Neuronal stem cell (in vitro differentiated cells): Measurements from ENCODE around the gene TMC1.
"Not testable (repeated sequence)": the region's sequence is repeated elsewhere in the genome, so short reads cannot be mapped to it uniquely, and the experiment has no call there.

Experiments used
- DNase-seq: peaks from one replicate; pipeline ENCODE4 v3.0.0-alpha.2; 2013; ENCODE audit warnings: low spot score
- H2AFZ ChIP-seq: one replicate; pipeline ENCODE4 v1.6.1; 2013; ENCODE audit warnings: mild to moderate bottlenecking, low read length, inconsistent platforms
- H2AK5ac ChIP-seq: 2 replicates; pipeline ENCODE4 v1.6.1; 2013; ENCODE audit warnings: low read depth, mild to moderate bottlenecking, inconsistent platforms, low read length, moderate library complexity, mixed read lengths
- H2BK120ac ChIP-seq: 2 replicates; pipeline ENCODE4 v1.6.1; 2013; ENCODE audit warnings: low read depth, mild to moderate bottlenecking, inconsistent platforms, low read length, moderate library complexity, mixed read lengths
- H2BK12ac ChIP-seq: one replicate; pipeline ENCODE4 v1.6.1; 2013; ENCODE audit warnings: low read length, inconsistent platforms
- H2BK15ac ChIP-seq: 2 replicates; pipeline ENCODE4 v1.6.1; 2013; ENCODE audit warnings: mild to moderate bottlenecking, low read length, inconsistent platforms, mixed read lengths
- H2BK5ac ChIP-seq: one replicate; pipeline ENCODE4 v1.6.1; 2013; ENCODE audit warnings: inconsistent platforms, mild to moderate bottlenecking, low read length, moderate library complexity
- H3K14ac ChIP-seq: one replicate; pipeline ENCODE4 v1.6.1; 2013; ENCODE audit warnings: low read length, inconsistent platforms
- H3K18ac ChIP-seq: 2 replicates; pipeline ENCODE4 v1.6.1; 2013; ENCODE audit warnings: low read length, inconsistent platforms
- H3K23ac ChIP-seq: 2 replicates; pipeline ENCODE4 v1.6.1; 2013; ENCODE audit warnings: low read depth, mild to moderate bottlenecking, mixed read lengths, low read length, inconsistent platforms; ENCODE audit not compliant: poor library complexity
- H3K27ac ChIP-seq: replicated peaks from 3 replicates; pipeline ENCODE4 v1.5.1; 2013; ENCODE audit warnings: low read length, inconsistent platforms
- H3K27me3 ChIP-seq, 3 experiments: 2 replicates each; pipeline ENCODE4 v1.6.1; 2013; ENCODE audit warnings: low read length in 3 of 3, mild to moderate bottlenecking in 2 of 3, inconsistent platforms in 1 of 3, low read depth in 1 of 3, mixed read lengths in 1 of 3, moderate library complexity in 1 of 3; ENCODE audit not compliant: control insufficient read depth in 3 of 3, insufficient read depth in 3 of 3
- H3K36me3 ChIP-seq, 2 donors: replicated peaks in 1 of 2; 2 replicates each; pipeline ENCODE4 v1.6.1; 2013; ENCODE audit warnings: low read length in 2 of 2; ENCODE audit not compliant: control insufficient read depth in 2 of 2, insufficient read depth in 2 of 2
- H3K4ac ChIP-seq: 2 replicates; pipeline ENCODE4 v1.6.1; 2013; ENCODE audit warnings: inconsistent platforms, mild to moderate bottlenecking, low read length, moderate library complexity
- H3K4me1 ChIP-seq, 2 donors: 1 replicate in 1 of 2; 2 replicates in 1 of 2; pipeline ENCODE4 v1.6.1; 2013; ENCODE audit warnings: low read length in 2 of 2, low read depth in 1 of 2; ENCODE audit not compliant: control insufficient read depth in 2 of 2, insufficient read depth in 1 of 2
- H3K4me2 ChIP-seq: one replicate; pipeline ENCODE4 v1.6.1; 2013; ENCODE audit warnings: mild to moderate bottlenecking, low read length, inconsistent platforms; ENCODE audit not compliant: insufficient read depth, poor library complexity, severe bottlenecking
- H3K4me3 ChIP-seq, 2 donors: 2 replicates each; pipeline ENCODE4 v1.5.1; 2013; ENCODE audit warnings: low read length in 2 of 2, mild to moderate bottlenecking in 2 of 2, inconsistent platforms in 1 of 2, moderate library complexity in 1 of 2
- H3K79me1 ChIP-seq: one replicate; pipeline ENCODE4 v1.6.1; 2013; ENCODE audit warnings: low read depth, mild to moderate bottlenecking, inconsistent platforms, low read length, moderate library complexity
- H3K9ac ChIP-seq: one replicate; pipeline ENCODE4 v1.6.1; 2013; ENCODE audit warnings: mild to moderate bottlenecking, low read depth, low read length, inconsistent platforms; ENCODE audit not compliant: poor library complexity
- H3K9me3 ChIP-seq, 2 donors: replicated peaks in 1 of 2; 2 replicates each; pipeline versions ENCODE3 to v1.6.1; 2013; ENCODE audit warnings: low read length in 2 of 2, mild to moderate bottlenecking in 2 of 2, inconsistent platforms in 1 of 2, low read depth in 1 of 2, mixed read lengths in 1 of 2, moderate library complexity in 1 of 2; ENCODE audit not compliant: control insufficient read depth in 2 of 2, insufficient read depth in 1 of 2
- H4K8ac ChIP-seq: one replicate; pipeline ENCODE4 v1.6.1; 2013; ENCODE audit warnings: low read depth, mild to moderate bottlenecking, inconsistent platforms, low read length, moderate library complexity
- H4K91ac ChIP-seq: one replicate; pipeline ENCODE4 v1.6.1; 2013; ENCODE audit warnings: low read length, low read depth, mild to moderate bottlenecking, inconsistent platforms; ENCODE audit not compliant: poor library complexity
- WGBS, 2 donors: extraction: QIAGEN DNeasy Blood & Tissue Kit; methylation state at CpG; one replicate each; pipeline ENCODE4 v1.1.7; 2013; ENCODE audit warnings: missing lambda C conversion rate in 2 of 2, mixed read lengths in 1 of 2; ENCODE audit not compliant: insufficient read length in 2 of 2, insufficient replicate concordance in 1 of 2; ENCODE audit errors: extremely low coverage in 2 of 2; 5-methylcytosine and 5-hydroxymethylcytosine counted together

Gene TMC1

GRCh38 chr9:72856972-72857623 lies 335.7 kb downstream of the TMC1 start:
- H2AFZ ChIP-seq, result peak overlapping the region; percentile 61
- H4K8ac ChIP-seq, result no peak overlapping the region
- H2BK5ac ChIP-seq, result no peak overlapping the region
- no peak overlapping the region for H4K91ac ChIP-seq
- no peak overlapping the region for H3K14ac ChIP-seq
- no peak overlapping the region for H2BK15ac ChIP-seq
- H2BK120ac ChIP-seq, result no peak overlapping the region
- no CpG with 5 or more reads among the region's 8 CpGs for WGBS, 2 donors
- no peak overlapping the region for H2AK5ac ChIP-seq
- H2BK12ac ChIP-seq, result no peak overlapping the region
- H3K18ac ChIP-seq, result no peak overlapping the region
- no peaks in the 10 kb centered on the region for H3K79me1 ChIP-seq
- no peak overlapping the region for H3K27ac ChIP-seq
- no peak overlapping the region for H3K9ac ChIP-seq
- DNase-seq, result peak; percentile 33
- no peaks in the 10 kb centered on the region for H3K27me3 ChIP-seq
- H3K4ac ChIP-seq, result no peak overlapping the region
- peaks cover 0 to 4% of the 10 kb centered on the region in 2 donors for H3K4me1 ChIP-seq
- H3K9me3 ChIP-seq, result no peaks in the 10 kb centered on the region
- no peak overlapping the region for H3K4me3 ChIP-seq
- no peaks in the 10 kb centered on the region for H3K36me3 ChIP-seq
- H3K23ac ChIP-seq, result no peak overlapping the region
- no peak overlapping the region for H3K4me2 ChIP-seq

DNA sequence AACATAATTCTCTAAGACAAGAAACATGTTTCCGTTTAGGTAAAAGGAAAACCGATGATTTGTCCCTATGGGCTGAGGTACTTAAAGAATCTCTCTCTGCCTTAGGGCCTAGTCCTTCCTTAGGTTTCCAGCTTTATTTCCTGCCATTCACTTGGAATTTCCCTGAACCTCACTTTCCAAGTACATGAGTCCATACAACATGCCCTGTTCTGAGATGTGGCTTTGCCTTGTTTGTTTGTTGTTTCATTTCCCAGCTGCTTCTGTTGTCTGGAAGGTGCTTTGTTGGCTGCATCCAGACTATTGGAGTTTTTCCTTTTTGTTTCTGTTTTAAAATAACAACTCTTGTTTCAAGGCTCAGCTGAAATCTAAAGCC lies 336.2 kb downstream of the TMC1 start:
- H3K36me3 ChIP-seq, result no peaks in the 10 kb centered on the region
- H2BK12ac ChIP-seq, result no peak overlapping the region
- no peak overlapping the region for H3K14ac ChIP-seq
- no CpG with 5 or more reads among the region's 2 CpGs for WGBS, 2 donors
- H2BK5ac ChIP-seq, result no peak overlapping the region
- H4K8ac ChIP-seq, result no peak overlapping the region
- no peaks in the 10 kb centered on the region for H3K79me1 ChIP-seq
- H3K4ac ChIP-seq, result no peak overlapping the region
- no peak overlapping the region for H3K27ac ChIP-seq
- no peak overlapping the region for H2BK15ac ChIP-seq
- H3K4me1 ChIP-seq, result peaks cover 0 to 4% of the 10 kb centered on the region in 2 donors
- no peak for DNase-seq
- H4K91ac ChIP-seq, result no peak overlapping the region
- H3K27me3 ChIP-seq, result no peaks in the 10 kb centered on the region
- H3K4me2 ChIP-seq, result no peak overlapping the region
- H2AK5ac ChIP-seq, result no peak overlapping the region
- no peak overlapping the region for H3K4me3 ChIP-seq
- H3K23ac ChIP-seq, result no peak overlapping the region
- H3K9ac ChIP-seq, result no peak overlapping the region
- peak overlapping the region; percentile 0 for H2AFZ ChIP-seq
- H3K18ac ChIP-seq, result no peak overlapping the region
- no peak overlapping the region for H2BK120ac ChIP-seq
- no peaks in the 10 kb centered on the region for H3K9me3 ChIP-seq

DNA sequence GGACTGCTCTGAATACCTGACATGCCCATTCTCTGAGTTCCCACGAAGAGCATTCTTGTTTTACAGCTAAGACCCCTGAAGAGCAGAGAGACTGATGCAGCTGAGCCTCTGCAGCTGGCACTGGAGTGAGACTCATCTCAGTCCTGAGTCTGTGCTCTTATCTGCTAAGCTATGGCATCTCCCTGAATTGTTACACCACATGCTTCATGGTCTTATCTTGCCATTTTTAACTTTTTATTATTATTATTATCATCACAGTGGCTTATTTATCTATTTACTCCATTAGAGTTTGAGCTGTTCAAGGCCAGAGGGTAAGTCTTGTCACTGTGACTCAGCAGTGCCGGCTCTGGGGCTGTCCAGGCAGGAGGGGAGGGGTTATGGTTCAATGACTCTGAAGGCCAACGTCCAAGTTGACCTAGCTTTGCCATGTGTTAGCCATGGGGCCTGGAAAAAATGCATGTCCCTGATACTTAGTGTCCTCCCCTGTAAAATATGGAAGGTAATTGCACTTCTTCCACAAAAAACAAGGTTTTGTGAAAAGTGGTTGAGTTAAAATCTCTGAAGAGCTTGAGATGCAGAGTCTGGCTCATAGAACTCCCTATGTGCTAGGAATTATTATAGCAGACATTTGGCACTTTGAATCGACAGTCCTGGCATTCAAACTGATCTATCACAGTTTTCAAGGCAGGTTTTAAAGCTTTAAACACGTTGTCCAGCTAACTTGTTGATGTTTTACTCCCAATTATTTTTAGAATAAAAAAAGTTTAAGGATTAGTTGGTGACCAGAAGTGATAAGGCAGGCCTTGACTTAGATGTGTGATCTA lies 336.9 kb downstream of the TMC1 start:
- Histone ChIP-seq H2BK15ac (no peak overlapping the region), H4K91ac (no peak overlapping the region), H2BK120ac (no peak overlapping the region), H3K18ac (no peak overlapping the region), H3K4ac (no peak overlapping the region), H2AK5ac (no peak overlapping the region), H3K14ac (no peak overlapping the region), H3K4me1 (peaks cover 0 to 4% of the 10 kb centered on the region in 2 donors), H3K27ac (no peak overlapping the region), H2AFZ (peak overlapping the region; percentile 0), H4K8ac (no peak overlapping the region), H3K4me3 (no peak overlapping the region), H3K36me3 (no peaks in the 10 kb centered on the region), H3K4me2 (no peak overlapping the region), H2BK5ac (no peak overlapping the region), H3K79me1 (no peaks in the 10 kb centered on the region), H3K9me3 (no peaks in the 10 kb centered on the region), H2BK12ac (no peak overlapping the region), H3K23ac (no peak overlapping the region), H3K9ac (no peak overlapping the region), H3K27me3 (no peaks in the 10 kb centered on the region)
- no CpG with 5 or more reads among the region's 5 CpGs for WGBS, 2 donors
- no peak for DNase-seq

GRCh38 chr9:72862788-72863187 lies 341.4 kb downstream of the TMC1 start:
- H3K4me3 ChIP-seq, H2BK120ac ChIP-seq, H2AK5ac ChIP-seq, H2AFZ ChIP-seq, H4K91ac ChIP-seq, H3K23ac ChIP-seq, H3K18ac ChIP-seq, DNase-seq, H3K9me3 ChIP-seq, H3K27ac ChIP-seq, H3K9ac ChIP-seq, H4K8ac ChIP-seq, H2BK5ac ChIP-seq, H3K36me3 ChIP-seq, H2BK15ac ChIP-seq, H3K4me1 ChIP-seq, H3K14ac ChIP-seq, H3K79me1 ChIP-seq, H3K4me2 ChIP-seq, H3K27me3 ChIP-seq, H3K4ac ChIP-seq, H2BK12ac ChIP-seq: not testable (repeated sequence)
- no CpG with 5 or more reads among the region's 7 CpGs for WGBS, 2 donors
